Activated naive CD4-positive, alpha-beta T cell treated with anti-CD3 and anti-CD28 coated beads for 36 hours (primary cell): ENCODE measurements around the gene EPHX1. TPM values are rescaled to one million over a fixed set of nuclear protein-coding genes. Genes with fewer than 3 reads are reported as not detected.
A peak's percentile ranks its signal among the peaks of the same experiment; 100 is the strongest.

Experiments used
- CTCF ChIA-PET: fragments of 350-600 bp; sonication (Branson Sonifier 250); formaldehyde crosslinking; loops from one replicate; lab custom pipeline; 2021; ENCODE audit warnings: antibody characterized with exemption; lab: Charles Lee
- DNase-seq: peaks from one replicate; pipeline ENCODE4 v3.0.0-alpha.2; 2020
- H3K27ac Mint-ChIP-seq: one replicate; pipeline ENCODE4 v1.8.0; 2021; ENCODE audit warnings: mild to moderate bottlenecking, mixed read lengths
- H3K27me3 Mint-ChIP-seq: one replicate; pipeline ENCODE4 v1.8.0; 2021; ENCODE audit warnings: low read depth, mixed read lengths
- H3K36me3 Mint-ChIP-seq: one replicate; pipeline ENCODE4 v1.8.0; 2021; ENCODE audit warnings: low read depth, mixed read lengths
- H3K4me1 Mint-ChIP-seq: one replicate; pipeline ENCODE4 v1.8.0; 2021; ENCODE audit warnings: low read depth, mixed read lengths
- H3K4me3 Mint-ChIP-seq: one replicate; pipeline ENCODE4 v1.8.0; 2021; ENCODE audit warnings: mild to moderate bottlenecking, moderate library complexity, mixed read lengths
- H3K9me3 Mint-ChIP-seq: one replicate; pipeline ENCODE4 v1.8.0; 2021; ENCODE audit warnings: mixed read lengths
- intact Hi-C: fragments of 100-400 bp; cut with micrococcal nuclease; formaldehyde crosslinking; loops from one replicate; pipeline ENCODE4 v1.15.1; 2023
- total RNA-seq, 2 experiments: library from RNA; stranded (reverse); gene quantifications; one replicate each; pipeline ENCODE4 v1.2.3, GENCODE V29; 2021

Gene EPHX1
- total RNA-seq, 2 experiments from 2014 or later, result 3.8 to 5.0 TPM

GRCh38 chr1:225860876-225861441 lies 51.0 kb downstream of the EPHX1 start:
- intact Hi-C loops, result no loop called here
- Mint-ChIP-seq H3K4me1 (peaks cover 19% of the 10 kb centered on the region), H3K4me3 (no peak overlapping the region), H3K36me3 (peaks cover 12% of the 10 kb centered on the region), H3K27me3 (no peaks in the 10 kb centered on the region), H3K27ac (peak overlapping the region; percentile 5), H3K9me3 (no peaks in the 10 kb centered on the region)
- CTCF ChIA-PET, result interaction anchor here (0.7 kb wide), 1 partner anchor 51 kb away, joined by 3 read pairs; no protein-coding TSS in a partner anchor
- no peak for DNase-seq

GRCh38 chr1:225861834-225862580 lies 52.1 kb downstream of the EPHX1 start:
- H3K27me3 Mint-ChIP-seq, result no peaks in the 10 kb centered on the region
- H3K4me3 Mint-ChIP-seq, result no peak overlapping the region
- H3K36me3 Mint-ChIP-seq, result peaks cover 12% of the 10 kb centered on the region
- H3K27ac Mint-ChIP-seq, result peak overlapping the region; percentile 46
- H3K9me3 Mint-ChIP-seq, result no peaks in the 10 kb centered on the region
- CTCF ChIA-PET, result interaction anchor here (0.5 kb wide), 1 partner anchor 77 kb away, joined by 3 read pairs; no protein-coding TSS in a partner anchor
- H3K4me1 Mint-ChIP-seq, result peaks cover 30% of the 10 kb centered on the region
- intact Hi-C loops, result no loop called here
- no peak for DNase-seq

- no peak for DNase-seq
- no peaks in the 10 kb centered on the region for H3K9me3 Mint-ChIP-seq
- peaks cover 35% of the 10 kb centered on the region for H3K4me1 Mint-ChIP-seq
- H3K36me3 Mint-ChIP-seq, result peaks cover 12% of the 10 kb centered on the region
- no peak overlapping the region for H3K4me3 Mint-ChIP-seq
- intact Hi-C loops, result no loop called here
- H3K27ac Mint-ChIP-seq, result no peak overlapping the region
- no peaks in the 10 kb centered on the region for H3K27me3 Mint-ChIP-seq
- CTCF ChIA-PET, result interaction anchor here (1.0 kb wide), 1 partner anchor 48 kb away, joined by 3 read pairs; no protein-coding TSS in a partner anchor
Measured at GRCh38 chr1:225862581-225862950, 52.6 kb downstream of the EPHX1 start.

- H3K36me3 Mint-ChIP-seq, result peaks cover 12% of the 10 kb centered on the region
- CTCF ChIA-PET, result interaction anchor here (1.0 kb wide), 1 partner anchor 48 kb away, joined by 3 read pairs; no protein-coding TSS in a partner anchor
- peaks cover 39% of the 10 kb centered on the region for H3K4me1 Mint-ChIP-seq
Measured at GRCh38 chr1:225863167-225863566, 53.2 kb downstream of the EPHX1 start.

GRCh38 chr1:225865514-225865913 lies 55.6 kb downstream of the EPHX1 start:
- Mint-ChIP-seq H3K4me3 (no peak overlapping the region), H3K36me3 (peaks cover 12% of the 10 kb centered on the region), H3K27ac (peak overlapping the region; percentile 79), H3K4me1 (peaks cover 42% of the 10 kb centered on the region), H3K9me3 (no peaks in the 10 kb centered on the region), H3K27me3 (no peaks in the 10 kb centered on the region)
- no peak for DNase-seq
- intact Hi-C loops, result no loop called here
- CTCF ChIA-PET, result interaction anchor here (1.1 to 1.7 kb wide), 4 partner anchors 10 to 46 kb away, joined by 3 to 10 read pairs (median 3); no protein-coding TSS in a partner anchor

More at GRCh38 chr1:225863167-225863566, 53.2 kb downstream of the EPHX1 start:
- no peak for DNase-seq
- Mint-ChIP-seq H3K27me3 (no peaks in the 10 kb centered on the region), H3K9me3 (no peaks in the 10 kb centered on the region), H3K4me3 (no peak overlapping the region), H3K27ac (no peak overlapping the region)
- intact Hi-C loops, result no loop called here

GRCh38 chr1:225866061-225866837 lies 56.3 kb downstream of the EPHX1 start:
- DNase-seq, result peak; percentile 90
- intact Hi-C loops, result loop anchor here (1.0 kb wide), 3 partner anchors 15 to 89 kb away; partner anchors contain the start of gene SRP9
- CTCF ChIA-PET, result interaction anchor here (0.7 to 1.7 kb wide), 6 partner anchors 9 to 47 kb away, joined by 3 to 10 read pairs (median 4); partner anchors contain the start of gene TMEM63A
- H3K27ac Mint-ChIP-seq, result peak overlapping the region; percentile 79
- H3K9me3 Mint-ChIP-seq, result no peaks in the 10 kb centered on the region
- H3K4me3 Mint-ChIP-seq, result peak overlapping the region; percentile 4
- no peaks in the 10 kb centered on the region for H3K27me3 Mint-ChIP-seq
- peaks cover 43% of the 10 kb centered on the region for H3K4me1 Mint-ChIP-seq
- H3K36me3 Mint-ChIP-seq, result peaks cover 12% of the 10 kb centered on the region

GRCh38 chr1:225866981-225867380 lies 57.1 kb downstream of the EPHX1 start:
- Mint-ChIP-seq H3K27ac (peak overlapping the region; percentile 79), H3K9me3 (no peaks in the 10 kb centered on the region), H3K27me3 (no peaks in the 10 kb centered on the region), H3K4me3 (no peak overlapping the region), H3K36me3 (peaks cover 16% of the 10 kb centered on the region), H3K4me1 (peaks cover 46% of the 10 kb centered on the region)
- CTCF ChIA-PET, result interaction anchor here (0.6 to 1.7 kb wide), 5 partner anchors 8 to 43 kb away, joined by 3 to 10 read pairs (median 3); partner anchors contain the start of gene TMEM63A
- intact Hi-C loops, result loop anchor here (1.0 kb wide), 3 partner anchors 14 to 90 kb away; partner anchors contain the start of gene SRP9
- DNase-seq, result no peak

GRCh38 chr1:225868631-225869330 lies 58.9 kb downstream of the EPHX1 start:
- H3K4me3 Mint-ChIP-seq, result no peak overlapping the region
- H3K27me3 Mint-ChIP-seq, result no peaks in the 10 kb centered on the region
- peaks cover 46% of the 10 kb centered on the region for H3K4me1 Mint-ChIP-seq
- no peak overlapping the region for H3K27ac Mint-ChIP-seq
- no peak for DNase-seq
- CTCF ChIA-PET, result no interaction called here
- H3K9me3 Mint-ChIP-seq, result no peaks in the 10 kb centered on the region
- intact Hi-C loops, result no loop called here
- H3K36me3 Mint-ChIP-seq, result peaks cover 14% of the 10 kb centered on the region

GRCh38 chr1:225870911-225871310 lies 61.0 kb downstream of the EPHX1 start:
- Mint-ChIP-seq H3K27ac (no peak overlapping the region), H3K4me3 (no peak overlapping the region), H3K4me1 (peaks cover 39% of the 10 kb centered on the region), H3K9me3 (no peaks in the 10 kb centered on the region), H3K27me3 (no peaks in the 10 kb centered on the region), H3K36me3 (peaks cover 7% of the 10 kb centered on the region)
- intact Hi-C loops, result no loop called here
- no peak for DNase-seq
- CTCF ChIA-PET, result interaction anchor here (1.2 to 1.5 kb wide), 3 partner anchors 12 to 94 kb away, joined by 3 to 4 read pairs (median 3); partner anchors contain the start of genes SRP9 and TMEM63A

GRCh38 chr1:225871359-225872074 lies 61.6 kb downstream of the EPHX1 start:
- H3K27ac Mint-ChIP-seq, result no peak overlapping the region
- intact Hi-C loops, result no loop called here
- H3K27me3 Mint-ChIP-seq, result no peaks in the 10 kb centered on the region
- CTCF ChIA-PET, result interaction anchor here (1.2 to 1.5 kb wide), 2 partner anchors 14 to 94 kb away, joined by 3 read pairs; partner anchors contain the start of gene SRP9
- H3K4me1 Mint-ChIP-seq, result peaks cover 39% of the 10 kb centered on the region
- DNase-seq, result no peak
- no peaks in the 10 kb centered on the region for H3K9me3 Mint-ChIP-seq
- no peak overlapping the region for H3K4me3 Mint-ChIP-seq
- peaks cover 7% of the 10 kb centered on the region for H3K36me3 Mint-ChIP-seq

GRCh38 chr1:225872075-225872430 lies 62.1 kb downstream of the EPHX1 start:
- Mint-ChIP-seq H3K4me1 (peaks cover 37% of the 10 kb centered on the region), H3K27ac (no peak overlapping the region), H3K36me3 (peaks cover 6% of the 10 kb centered on the region), H3K9me3 (no peaks in the 10 kb centered on the region), H3K4me3 (no peak overlapping the region), H3K27me3 (no peaks in the 10 kb centered on the region)
- intact Hi-C loops, result no loop called here
- DNase-seq, result no peak
- CTCF ChIA-PET, result no interaction called here
